Gastroesophageal sphincter (tissue), 3 donors: ENCODE data around the gene SLAMF7.

Experiments
- CTCF ChIP-seq, 4 experiments: fragments of 200-600 bp in 2 of 4; fragments of 450-650 bp in 2 of 4; sonication (generic) in 1 of 4; IDR thresholded peaks; one replicate each; pipeline ENCODE4 v1.5.1; 2017 to 2019; ENCODE audit warnings: antibody characterized with exemption in 4 of 4, mild to moderate bottlenecking in 2 of 4, moderate library complexity in 2 of 4
- POLR2A ChIP-seq, 2 donors: fragments of 450-650 bp; IDR thresholded peaks; one replicate each; pipeline ENCODE4 v1.6.1; 2017; ENCODE audit warnings: antibody characterized with exemption in 2 of 2, mild to moderate bottlenecking in 2 of 2, moderate library complexity in 1 of 2

GRCh38 chr1:160759740-160760139 is 20.7 kb downstream of the SLAMF7 start:
- TF ChIP-seq CTCF (IDR thresholded peaks at IDR 0.05) (no peak), POLR2A (IDR thresholded peaks at IDR 0.05) (no peak)
